Mesenchymal stem cell (in vitro differentiated cells and primary cell): ENCODE results near the gene POU6F2.

ENCODE experiments used
- DNase-seq: peaks from one replicate; pipeline ENCODE4 v3.0.0-alpha.2; 2013
- H2AFZ ChIP-seq: one replicate; pipeline ENCODE4 v1.6.1; 2013; ENCODE audit warnings: low read depth, mild to moderate bottlenecking, control low read depth, inconsistent platforms, low read length, moderate library complexity
- H2AK5ac ChIP-seq: 2 replicates; pipeline ENCODE4 v1.6.1; 2013; ENCODE audit warnings: low read length, moderate library complexity, mild to moderate bottlenecking, inconsistent platforms; ENCODE audit not compliant: severe bottlenecking
- H2BK120ac ChIP-seq: one replicate; pipeline ENCODE4 v1.6.1; 2013; ENCODE audit warnings: low read depth, mild to moderate bottlenecking, inconsistent platforms, low read length, moderate library complexity
- H2BK12ac ChIP-seq, 2 experiments: one replicate each; pipeline ENCODE4 v1.6.1; 2013; ENCODE audit warnings: inconsistent platforms in 2 of 2, low read length in 2 of 2, mild to moderate bottlenecking in 2 of 2, moderate library complexity in 2 of 2, control low read depth in 1 of 2
- H2BK15ac ChIP-seq: one replicate; pipeline ENCODE4 v1.6.1; 2013; ENCODE audit warnings: mild to moderate bottlenecking, low read depth, inconsistent platforms; ENCODE audit not compliant: poor library complexity, severe bottlenecking
- H2BK5ac ChIP-seq: 2 replicates; pipeline ENCODE4 v1.6.1; 2013; ENCODE audit warnings: low read depth, mild to moderate bottlenecking, low read length, control low read depth, inconsistent platforms; ENCODE audit not compliant: poor library complexity, severe bottlenecking
- H3K14ac ChIP-seq, 2 experiments: one replicate each; pipeline ENCODE4 v1.6.1; 2013; ENCODE audit warnings: inconsistent platforms in 2 of 2, low read length in 2 of 2, control low read depth in 1 of 2, mild to moderate bottlenecking in 1 of 2, moderate library complexity in 1 of 2
- H3K18ac ChIP-seq, 2 experiments: one replicate each; pipeline ENCODE4 v1.6.1; 2013; ENCODE audit warnings: inconsistent platforms in 2 of 2, low read length in 2 of 2, control low read depth in 1 of 2, low read depth in 1 of 2, mild to moderate bottlenecking in 1 of 2
- H3K23ac ChIP-seq, 2 experiments: one replicate each; pipeline ENCODE4 v1.6.1; 2013; ENCODE audit warnings: inconsistent platforms in 2 of 2, low read length in 2 of 2, mild to moderate bottlenecking in 2 of 2, moderate library complexity in 2 of 2, control low read depth in 1 of 2
- H3K27ac ChIP-seq: 2 replicates; pipeline ENCODE4 v1.5.1; 2013; ENCODE audit warnings: mild to moderate bottlenecking, moderate library complexity, low read length, control low read depth, inconsistent platforms; ENCODE audit not compliant: poor library complexity, severe bottlenecking
- H3K27me3 ChIP-seq, 2 experiments: 2 replicates each; pipeline versions ENCODE4 v1.6.1 to v1.7.0; 2013; ENCODE audit warnings: low read length in 2 of 2, mild to moderate bottlenecking in 2 of 2, moderate library complexity in 2 of 2, control low read depth in 1 of 2, inconsistent platforms in 1 of 2; ENCODE audit not compliant: control insufficient read depth in 1 of 2, insufficient read depth in 1 of 2
- H3K36me3 ChIP-seq, 2 experiments: 2 replicates each; pipeline versions ENCODE4 v1.6.1 to v1.7.0; 2013; ENCODE audit warnings: low read length in 2 of 2, control low read depth in 1 of 2, inconsistent platforms in 1 of 2, low read depth in 1 of 2, mild to moderate bottlenecking in 1 of 2; ENCODE audit not compliant: insufficient read depth in 2 of 2, control insufficient read depth in 1 of 2
- H3K4ac ChIP-seq, 2 experiments: one replicate each; pipeline ENCODE4 v1.6.1; 2013; ENCODE audit warnings: inconsistent platforms in 2 of 2, low read length in 2 of 2, mild to moderate bottlenecking in 2 of 2, moderate library complexity in 2 of 2, control low read depth in 1 of 2, low read depth in 1 of 2
- H3K4me1 ChIP-seq: 2 replicates; pipeline ENCODE4 v1.6.1; 2013; ENCODE audit warnings: low read depth, low read length, control low read depth; ENCODE audit not compliant: control insufficient read depth, insufficient read depth
- H3K4me2 ChIP-seq: 2 replicates; pipeline ENCODE4 v1.6.1; 2013; ENCODE audit warnings: low read length, mild to moderate bottlenecking, inconsistent platforms; ENCODE audit not compliant: poor library complexity, severe bottlenecking
- H3K4me3 ChIP-seq, 2 experiments: 2 replicates each; pipeline versions ENCODE4 v1.5.1 to v1.7.0; 2013; ENCODE audit warnings: low read length in 2 of 2, mild to moderate bottlenecking in 2 of 2, control low read depth in 1 of 2, low read depth in 1 of 2; ENCODE audit not compliant: insufficient read depth in 1 of 2
- H3K79me1 ChIP-seq: replicated peaks from 2 replicates; pipeline ENCODE4 v1.6.1; 2013; ENCODE audit warnings: mild to moderate bottlenecking, control low read depth, low read length, inconsistent platforms; ENCODE audit not compliant: poor library complexity, severe bottlenecking
- H3K9ac ChIP-seq: 2 replicates; pipeline ENCODE4 v1.7.0; 2013; ENCODE audit warnings: mild to moderate bottlenecking, low read length, moderate library complexity
- H3K9me3 ChIP-seq: 2 replicates; pipeline ENCODE4 v1.7.0; 2013; ENCODE audit warnings: mild to moderate bottlenecking, low read length; ENCODE audit not compliant: control insufficient read depth
- H4K8ac ChIP-seq: one replicate; pipeline ENCODE4 v1.6.1; 2013; ENCODE audit warnings: inconsistent platforms, mild to moderate bottlenecking, low read length, moderate library complexity
- H4K91ac ChIP-seq: one replicate; pipeline ENCODE4 v1.6.1; 2013; ENCODE audit warnings: mild to moderate bottlenecking, low read length, inconsistent platforms
- WGBS: methylation state at CpG from one replicate; pipeline ENCODE4 v1.1.7; 2013; ENCODE audit warnings: mixed read lengths; 5-methylcytosine and 5-hydroxymethylcytosine counted together

Gene POU6F2

GRCh38 chr7:39317107-39317506, 339.4 kb downstream of the POU6F2 start:
- Histone ChIP-seq H3K27me3 (peaks cover 0 to 23% of the 10 kb centered on the region in 2 experiments), H2BK5ac (no peak overlapping the region), H2BK12ac (no peak overlapping the region), H2BK15ac (no peak overlapping the region), H3K18ac (no peak overlapping the region), H3K4me3 (no peak overlapping the region), H2AK5ac (no peak overlapping the region), H3K79me1 (no peaks in the 10 kb centered on the region), H3K23ac (no peak overlapping the region), H3K4me1 (peaks cover 3% of the 10 kb centered on the region), H2BK120ac (no peak overlapping the region), H3K36me3 (no peaks in the 10 kb centered on the region), H4K8ac (no peak overlapping the region), H3K9me3 (no peaks in the 10 kb centered on the region), H3K27ac (no peak overlapping the region), H3K4ac (no peak overlapping the region), H3K4me2 (no peak overlapping the region), H2AFZ (no peak overlapping the region), H4K91ac (no peak overlapping the region), H3K14ac (no peak overlapping the region), H3K9ac (no peak overlapping the region)
- 61% methylated on average over 5 of the region's 5 CpGs for WGBS
- DNase-seq = no peak

GRCh38 chr7:39317896-39318295, 340.2 kb downstream of the POU6F2 start:
- Histone ChIP-seq H2BK15ac (no peak overlapping the region), H2BK120ac (no peak overlapping the region), H4K91ac (no peak overlapping the region), H2AK5ac (no peak overlapping the region), H3K79me1 (no peaks in the 10 kb centered on the region), H3K4ac (no peak overlapping the region), H3K14ac (no peak overlapping the region), H3K36me3 (no peaks in the 10 kb centered on the region), H3K4me2 (no peak overlapping the region), H3K18ac (no peak overlapping the region), H3K9me3 (no peaks in the 10 kb centered on the region), H2AFZ (no peak overlapping the region), H3K27ac (no peak overlapping the region), H2BK5ac (no peak overlapping the region), H3K4me3 (no peak overlapping the region), H4K8ac (no peak overlapping the region), H2BK12ac (no peak overlapping the region), H3K23ac (no peak overlapping the region), H3K9ac (no peak overlapping the region), H3K27me3 (peaks cover 0 to 22% of the 10 kb centered on the region in 2 experiments), H3K4me1 (peaks cover 4% of the 10 kb centered on the region)
- WGBS = 84% methylated on average over 4 of the region's 5 CpGs
- DNase-seq = no peak

GRCh38 chr7:39321245-39321644, 343.5 kb downstream of the POU6F2 start:
- H4K91ac ChIP-seq = no peak overlapping the region
- peaks cover 0 to 18% of the 10 kb centered on the region in 2 experiments for H3K27me3 ChIP-seq
- no peak overlapping the region for H3K27ac ChIP-seq
- no peak overlapping the region for H2BK120ac ChIP-seq
- no peak overlapping the region for H2BK12ac ChIP-seq
- no peak overlapping the region for H3K23ac ChIP-seq
- WGBS = 68% methylated on average over 3 of the region's 3 CpGs
- H3K9ac ChIP-seq = no peak overlapping the region
- H3K4ac ChIP-seq = no peak overlapping the region
- no peak overlapping the region for H2BK5ac ChIP-seq
- H3K4me2 ChIP-seq = no peak overlapping the region
- H3K18ac ChIP-seq = no peak overlapping the region
- DNase-seq = no peak
- H2AFZ ChIP-seq = no peak overlapping the region
- H3K4me1 ChIP-seq = peaks cover 4% of the 10 kb centered on the region
- no peak overlapping the region for H3K14ac ChIP-seq
- H4K8ac ChIP-seq = no peak overlapping the region
- no peak overlapping the region for H2BK15ac ChIP-seq
- no peaks in the 10 kb centered on the region for H3K9me3 ChIP-seq
- no peaks in the 10 kb centered on the region for H3K79me1 ChIP-seq
- H3K4me3 ChIP-seq = no peak overlapping the region
- H2AK5ac ChIP-seq = peak overlapping the region; percentile 62
- no peaks in the 10 kb centered on the region for H3K36me3 ChIP-seq

GRCh38 chr7:39321909-39322498, 344.3 kb downstream of the POU6F2 start:
- Histone ChIP-seq H3K27me3 (peaks cover 0 to 12% of the 10 kb centered on the region in 2 experiments), H2BK12ac (no peak overlapping the region), H3K27ac (peak overlapping the region; percentile 45), H3K4ac (no peak overlapping the region), H2AK5ac (no peak overlapping the region), H4K8ac (no peak overlapping the region), H3K14ac (peak overlapping the region in 1 of 2 experiments; percentile 7), H2BK5ac (no peak overlapping the region), H4K91ac (no peak overlapping the region), H3K18ac (no peak overlapping the region), H2AFZ (no peak overlapping the region), H3K36me3 (no peaks in the 10 kb centered on the region), H3K23ac (no peak overlapping the region), H3K4me1 (peaks cover 4% of the 10 kb centered on the region), H3K9ac (no peak overlapping the region), H3K9me3 (no peaks in the 10 kb centered on the region), H3K79me1 (no peaks in the 10 kb centered on the region), H3K4me3 (no peak overlapping the region), H2BK120ac (no peak overlapping the region), H3K4me2 (no peak overlapping the region), H2BK15ac (no peak overlapping the region)
- no peak for DNase-seq
- WGBS = 86% methylated on average over 4 of the region's 8 CpGs
